ENCODE results near the gene MAGI1.

Gene MAGI1

DNA sequence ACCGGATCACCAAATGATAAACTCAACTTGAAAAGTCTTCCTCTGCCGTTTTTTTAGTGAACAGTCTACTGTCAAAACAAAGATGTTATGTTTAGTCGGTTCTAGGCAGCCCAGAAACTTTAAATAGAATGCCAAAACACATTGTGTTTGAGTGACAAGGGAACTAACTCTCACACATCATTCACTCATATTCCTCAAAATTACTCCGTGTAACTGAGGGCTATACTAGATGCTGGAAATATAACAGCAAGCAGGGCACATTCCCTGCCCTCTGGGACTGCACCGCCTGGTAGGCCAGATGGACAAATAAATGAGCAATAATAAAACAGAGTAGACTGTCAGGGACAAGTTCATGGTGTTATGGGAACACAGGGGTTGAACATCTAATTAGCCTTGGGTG lies 251.4 kb downstream of the MAGI1 start:
- DNase-seq = no peak

DNA sequence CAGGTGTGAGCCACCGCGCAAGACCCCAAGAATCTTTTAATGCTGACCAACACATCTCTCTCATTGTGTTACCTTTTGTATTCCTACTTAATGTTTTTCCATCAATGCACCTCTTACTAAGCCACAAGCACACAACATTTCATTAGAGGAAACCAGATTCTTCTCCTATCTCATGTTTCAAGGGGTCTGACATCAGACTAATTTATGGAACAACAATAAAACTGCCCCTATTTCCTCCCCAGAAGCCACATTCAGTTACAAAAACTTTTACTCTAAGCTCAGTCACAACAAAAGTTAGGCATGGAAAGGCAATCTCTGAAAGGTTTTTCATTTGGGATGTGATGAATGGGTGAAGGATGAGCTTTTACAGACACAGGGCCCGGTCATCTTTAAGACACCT lies 251.8 kb downstream of the MAGI1 start:
- DNase-seq = no peak

DNA sequence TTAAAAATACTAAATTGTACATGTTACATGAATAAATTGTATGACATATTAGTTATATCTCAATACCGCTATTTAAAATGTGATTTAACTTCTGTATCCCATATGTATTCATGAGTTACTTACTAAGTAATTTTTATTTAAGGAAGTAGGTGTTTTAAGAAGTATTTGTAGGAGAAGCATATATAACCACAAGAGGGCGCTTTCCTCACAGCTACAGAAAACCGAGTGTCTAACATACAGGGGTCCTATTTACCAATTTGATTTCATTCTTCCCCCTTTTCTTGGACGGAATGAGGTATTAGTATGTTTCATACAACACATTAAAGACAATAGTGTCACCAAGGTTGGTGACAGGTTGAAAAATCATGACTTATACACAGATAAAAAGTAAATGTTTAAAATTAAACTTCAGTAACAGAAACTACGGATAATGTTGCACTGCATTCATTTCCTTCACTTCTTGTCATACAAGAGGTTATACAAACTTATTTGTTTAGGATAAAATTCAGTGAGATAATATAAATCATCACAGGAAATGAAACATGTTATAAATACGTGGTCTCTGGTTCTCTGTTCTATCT lies 253.6 kb downstream of the MAGI1 start:
- peak in 1 of 5 experiments; percentile 24 for DNase-seq

DNA sequence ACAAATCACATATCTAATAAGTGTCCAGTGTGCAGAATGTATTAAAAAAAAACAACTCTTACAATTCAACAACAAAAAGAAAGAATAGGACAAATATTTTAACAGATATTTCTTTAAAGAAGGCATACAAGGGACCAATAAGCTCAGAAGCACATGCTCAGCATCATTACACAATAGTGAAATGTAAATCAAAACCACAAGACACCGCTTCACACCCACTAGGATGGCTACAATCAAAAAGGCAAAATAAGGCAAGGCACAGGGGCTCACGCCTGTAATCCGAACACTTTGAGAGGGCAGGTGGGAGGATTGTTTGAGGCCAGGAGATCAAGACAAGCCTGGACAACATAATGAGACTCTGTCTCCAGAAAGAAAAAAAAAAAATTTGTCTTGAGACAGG lies 255.6 kb downstream of the MAGI1 start:
- no peak for DNase-seq

DNA sequence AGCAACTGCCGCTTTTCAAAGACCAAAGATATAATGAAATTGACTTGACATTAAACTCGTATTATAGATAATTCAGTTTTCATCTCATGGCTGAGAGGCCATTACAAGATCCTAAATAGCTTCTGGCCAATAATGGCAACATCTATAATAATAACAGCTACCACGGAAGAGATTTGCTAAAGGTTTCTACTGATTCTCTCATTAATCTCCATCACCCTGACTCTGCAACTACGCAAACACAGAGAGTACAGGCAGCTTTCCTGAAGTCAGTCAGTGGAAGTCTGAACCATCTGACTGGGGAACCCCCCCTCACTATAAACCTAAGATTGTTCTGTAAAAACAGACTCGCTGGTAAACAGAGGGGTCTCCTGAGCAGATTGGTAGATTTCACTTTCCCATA lies 257.1 kb downstream of the MAGI1 start:
- no peak for DNase-seq

DNA sequence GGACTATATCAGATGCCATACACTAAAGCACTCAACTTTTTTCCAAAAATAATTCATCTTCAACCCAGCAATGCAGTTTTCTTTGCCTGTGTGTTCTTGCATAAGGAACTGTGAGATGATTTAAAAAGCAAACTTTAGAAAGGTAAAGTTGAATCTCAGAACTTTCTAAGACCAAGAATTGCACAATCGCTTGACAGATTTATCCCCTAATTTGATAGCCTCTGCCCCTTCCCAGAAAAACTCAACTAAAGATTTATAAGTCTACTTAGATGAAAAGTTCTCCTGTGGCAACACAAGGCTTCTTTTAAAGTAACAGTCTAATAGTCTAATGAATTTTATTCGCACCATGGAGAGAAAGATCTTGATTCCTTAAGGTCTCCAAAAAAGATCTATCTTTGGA lies 259.3 kb downstream of the MAGI1 start:
- DNase-seq = no peak

DNA sequence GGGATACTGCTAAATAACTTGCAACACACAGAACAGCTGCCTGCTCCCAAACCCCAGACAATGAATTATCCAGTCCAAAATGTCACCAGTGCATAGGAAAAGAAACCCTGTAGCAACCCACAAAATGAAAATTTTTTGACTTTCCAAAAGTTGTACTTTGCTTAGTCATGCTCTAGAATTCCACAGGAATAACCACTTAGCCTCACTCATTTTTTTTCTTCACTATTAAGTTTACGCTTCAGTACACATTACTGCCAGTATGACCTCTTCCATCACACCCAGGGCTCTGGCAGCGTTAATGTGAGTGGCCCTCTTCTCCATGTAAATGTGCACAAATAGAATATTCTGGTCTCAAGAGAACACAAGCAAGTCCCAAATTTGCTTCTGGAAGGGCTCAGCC lies 259.8 kb downstream of the MAGI1 start:
- DNase-seq = no peak

DNA sequence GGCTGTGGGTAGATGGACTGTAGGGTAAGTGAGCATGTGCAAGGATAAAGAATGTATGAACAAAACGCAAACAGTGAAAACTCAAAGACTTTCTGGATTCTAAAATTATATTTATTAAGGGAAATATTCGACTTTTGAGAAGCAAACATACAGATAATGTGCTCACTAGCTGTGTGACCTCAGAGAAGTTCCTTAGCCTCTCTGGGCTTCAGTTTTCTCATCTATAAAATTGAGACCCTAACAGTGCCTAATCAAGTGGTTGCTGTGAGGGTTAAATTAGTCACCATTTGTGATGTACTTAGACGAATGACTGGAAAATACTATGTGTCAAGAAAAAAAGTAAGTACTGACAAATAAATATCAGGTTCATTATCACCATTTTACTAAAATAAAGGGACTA lies 261.7 kb downstream of the MAGI1 start:
- DNase-seq = no peak

DNA sequence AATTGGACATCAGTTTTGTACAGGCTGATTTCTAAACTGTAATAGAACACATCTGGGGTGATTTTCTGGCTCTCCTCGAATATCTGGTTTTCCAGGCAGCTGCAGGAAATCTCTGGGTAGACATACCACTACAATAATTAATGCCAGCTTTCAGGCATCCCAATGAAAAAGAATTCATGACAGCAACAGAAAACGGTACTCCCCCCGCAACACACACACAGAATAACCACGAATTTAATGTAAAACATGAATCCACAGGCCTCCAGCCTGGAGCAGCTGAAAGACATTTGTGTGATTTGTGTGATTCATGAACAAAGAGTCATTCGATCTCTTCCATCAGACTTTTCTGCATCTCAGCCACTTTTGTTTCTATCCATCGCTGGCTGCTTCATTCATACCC lies 262.2 kb downstream of the MAGI1 start:
- DNase-seq = no peak

DNA sequence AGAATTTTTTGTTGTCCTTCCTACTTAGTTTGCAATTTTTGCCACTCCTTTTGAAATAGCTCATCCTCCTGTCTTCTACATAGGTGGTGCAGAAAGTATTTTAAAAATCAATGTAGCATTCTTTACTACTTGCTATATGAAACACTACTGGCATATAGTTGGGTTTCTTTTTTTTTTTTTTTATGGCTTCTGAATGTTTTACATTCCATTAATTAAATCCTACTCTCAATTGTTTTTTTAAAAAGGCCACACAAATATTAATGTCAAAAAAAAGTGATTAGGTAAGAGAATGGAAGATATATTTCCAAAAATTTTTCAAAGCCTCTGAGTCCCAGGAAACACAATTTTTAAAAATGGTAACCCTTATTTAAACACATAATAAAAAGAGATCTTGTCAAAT lies 262.6 kb downstream of the MAGI1 start:
- no peak for DNase-seq

DNA sequence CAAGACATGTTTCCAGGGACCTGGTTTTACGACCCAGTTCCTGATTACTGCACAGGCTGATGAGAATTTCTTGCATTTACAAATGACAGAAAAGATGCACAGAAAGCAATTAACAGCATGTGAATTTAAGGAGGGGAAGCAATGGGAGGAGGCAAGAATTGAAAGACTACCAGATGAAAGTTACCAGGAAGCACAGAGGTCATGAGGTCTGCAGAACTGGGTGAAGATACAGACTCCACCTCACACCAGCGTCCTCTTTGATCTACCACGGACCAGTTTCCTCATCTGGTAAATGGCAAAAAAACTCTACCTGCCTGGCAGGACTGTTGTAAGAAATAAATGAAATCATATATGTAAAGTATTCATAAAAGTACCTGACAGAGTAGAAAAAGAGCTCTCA lies 266.0 kb downstream of the MAGI1 start:
- no peak for DNase-seq

DNA sequence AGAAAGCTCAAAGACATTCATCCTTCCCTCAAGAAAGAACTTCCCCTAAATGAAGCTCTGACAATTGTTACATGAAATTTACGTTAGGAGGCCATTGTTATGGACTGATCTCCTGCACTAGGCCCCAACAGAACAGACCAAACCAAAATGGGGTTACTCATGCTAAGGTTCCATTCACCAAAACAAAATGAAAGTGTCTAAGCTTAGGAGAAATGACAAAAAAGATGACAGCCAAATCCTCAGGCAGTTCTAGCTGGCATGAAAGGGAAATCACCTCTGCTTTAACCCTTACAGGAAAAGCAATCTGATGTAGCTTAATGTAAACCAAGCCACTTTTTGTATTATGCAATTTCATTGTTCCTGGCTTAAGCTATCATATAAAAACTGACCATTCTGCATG lies 271.2 kb downstream of the MAGI1 start:
- DNase-seq = no peak

DNA sequence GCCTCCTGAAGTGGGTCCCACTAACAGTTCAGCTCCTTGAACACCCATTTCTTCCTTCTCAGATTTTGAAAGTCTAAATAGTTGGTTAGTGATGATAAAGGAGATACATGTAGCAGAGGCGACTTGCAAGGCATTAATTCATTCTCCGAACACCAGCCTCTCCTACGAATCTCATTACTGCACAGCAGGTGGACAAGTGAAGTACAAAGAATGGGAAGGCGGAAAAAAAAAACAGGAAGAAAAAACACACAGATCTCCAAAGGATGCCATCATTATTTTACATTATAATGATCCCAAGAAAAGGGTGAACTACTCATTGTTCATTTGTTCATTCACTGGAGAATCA lies 276.5 kb downstream of the MAGI1 start:
- no peak for DNase-seq

DNA sequence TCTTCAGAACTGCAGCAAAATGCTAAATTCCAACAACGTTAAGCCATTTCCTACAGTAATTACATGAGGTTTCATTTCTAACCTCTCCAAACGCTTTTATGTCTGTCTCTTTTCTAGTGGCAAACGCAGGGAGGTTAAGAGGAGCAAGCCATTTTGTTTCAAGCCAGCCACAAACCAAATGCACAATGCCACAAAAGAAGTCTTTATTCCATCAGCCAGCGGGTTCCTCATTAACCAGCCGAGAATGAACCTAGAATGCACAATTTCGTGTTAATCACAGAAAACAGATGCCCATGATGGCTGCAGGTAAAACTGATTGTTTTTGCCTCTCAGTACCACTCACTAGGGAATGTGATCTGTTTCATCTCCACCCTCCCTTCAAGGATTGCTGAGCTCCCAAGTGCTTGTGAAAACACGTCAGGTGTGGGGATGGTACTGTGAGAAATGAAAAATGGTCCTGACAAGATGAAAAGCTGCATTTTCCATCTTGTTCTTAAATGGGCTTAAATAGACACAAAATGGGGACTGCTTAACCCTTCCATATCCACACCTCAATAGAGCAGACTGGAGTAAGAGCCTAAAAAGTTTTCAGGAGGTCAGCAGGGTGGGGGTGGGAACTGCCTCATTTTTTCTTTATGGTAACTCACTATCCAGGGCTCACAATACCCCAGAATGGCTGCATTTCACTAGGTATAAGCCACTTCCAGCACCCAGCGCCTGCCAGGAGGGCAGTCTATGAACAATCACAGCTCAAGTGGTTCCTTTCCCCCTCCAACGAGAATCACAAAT lies 277.1 kb downstream of the MAGI1 start:
- no peak for DNase-seq

DNA sequence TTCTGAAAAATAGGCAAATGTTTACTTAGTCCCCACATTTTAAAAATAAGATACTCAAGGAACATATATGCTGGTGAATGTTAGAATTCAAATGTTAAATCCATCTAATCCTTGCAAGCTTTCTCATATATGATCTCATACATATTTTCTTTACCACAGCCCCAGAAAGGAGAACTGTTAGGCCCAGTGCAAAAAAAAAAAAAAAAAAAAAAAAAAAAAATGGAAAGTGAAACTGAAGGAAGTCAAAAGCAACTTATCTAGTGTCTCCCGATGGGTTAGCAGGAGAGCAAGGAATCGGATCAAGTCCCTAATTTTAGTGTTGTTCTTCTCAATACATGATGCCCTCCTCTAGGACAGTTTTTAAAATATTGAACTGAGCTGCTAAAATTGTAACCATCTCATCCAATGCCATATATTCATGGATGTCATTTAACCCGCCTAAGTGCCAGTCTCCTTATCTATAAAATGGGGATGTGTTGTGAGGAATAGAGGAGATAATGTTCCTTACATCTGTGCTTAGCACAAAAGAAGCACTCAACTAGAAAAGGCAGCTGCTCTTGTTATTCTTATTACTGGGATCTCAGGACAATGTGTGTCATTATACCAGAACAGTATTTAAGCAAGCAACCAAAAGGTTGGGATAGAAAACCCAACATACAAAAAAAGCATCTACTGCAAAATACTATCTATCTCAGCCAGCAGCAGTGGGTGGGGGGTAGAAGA lies 279.7 kb downstream of the MAGI1 start:
- DNase-seq = no peak

DNA sequence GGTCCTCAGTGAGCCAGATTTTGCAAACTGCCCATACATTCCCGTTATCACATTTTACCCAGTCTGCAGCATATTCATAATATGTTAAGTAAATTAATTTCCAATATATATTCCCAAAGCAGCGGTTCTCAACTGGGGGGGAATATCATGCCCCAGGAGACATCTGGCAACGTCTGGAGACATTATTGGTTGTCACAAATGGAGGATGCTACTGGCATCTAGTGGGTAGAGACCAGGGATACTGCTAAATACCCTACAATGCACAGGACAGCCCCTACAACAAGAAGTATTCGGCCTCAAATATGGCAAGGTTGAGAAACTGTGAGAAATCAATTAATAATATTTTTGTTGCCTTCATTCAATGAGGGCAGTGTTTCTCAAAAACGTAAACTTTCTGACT lies 280.3 kb downstream of the MAGI1 start:
- no peak for DNase-seq

DNA sequence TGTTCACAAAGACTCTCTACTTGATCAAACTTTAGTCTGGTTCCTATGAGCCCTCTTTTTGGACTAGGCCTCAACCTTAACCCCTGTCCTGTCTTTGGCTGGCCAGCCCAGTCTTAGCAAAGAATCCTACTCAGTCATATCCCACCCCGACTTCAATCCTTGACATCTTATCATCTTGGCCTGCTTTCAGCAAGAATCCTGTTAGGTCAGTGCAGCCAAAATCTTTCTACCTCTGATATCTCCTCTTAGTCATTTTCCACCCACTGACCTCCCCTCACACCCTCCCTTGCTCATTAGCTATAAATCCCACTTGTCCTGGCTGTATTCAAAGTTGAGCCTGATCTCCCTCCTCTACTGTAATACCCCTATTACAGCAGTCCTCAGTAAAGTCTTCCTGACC lies 286.1 kb downstream of the MAGI1 start:
- DNase-seq = no peak

DNA sequence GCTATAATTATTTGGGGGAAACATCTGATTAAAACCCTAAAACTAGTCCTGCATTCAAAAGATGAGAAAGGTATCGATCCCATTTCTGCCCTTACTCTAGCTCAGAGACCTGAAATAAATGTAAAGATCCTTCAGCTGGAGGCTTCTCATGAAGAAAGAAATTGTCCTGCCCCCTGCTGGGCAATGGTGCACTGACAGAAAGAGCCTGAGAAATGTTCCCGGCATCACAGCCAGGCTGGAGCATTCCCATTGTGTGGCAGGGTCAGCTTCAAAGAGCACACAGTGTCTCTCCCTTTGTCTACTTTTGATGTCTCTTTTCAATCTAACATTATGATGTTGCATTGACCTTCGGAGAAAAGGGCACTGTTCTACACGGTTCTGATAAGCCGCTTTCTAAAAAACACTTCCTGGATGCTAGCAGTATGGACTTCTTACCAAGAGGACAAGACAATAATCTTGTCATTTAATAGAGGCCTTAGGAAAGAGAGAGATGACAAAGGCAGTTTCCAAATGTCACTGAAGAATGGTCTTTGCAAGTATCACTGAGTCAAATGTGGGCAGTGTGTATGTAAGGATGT lies 287.5 kb downstream of the MAGI1 start:
- DNase-seq = peak in 1 of 5 experiments; percentile 2

DNA sequence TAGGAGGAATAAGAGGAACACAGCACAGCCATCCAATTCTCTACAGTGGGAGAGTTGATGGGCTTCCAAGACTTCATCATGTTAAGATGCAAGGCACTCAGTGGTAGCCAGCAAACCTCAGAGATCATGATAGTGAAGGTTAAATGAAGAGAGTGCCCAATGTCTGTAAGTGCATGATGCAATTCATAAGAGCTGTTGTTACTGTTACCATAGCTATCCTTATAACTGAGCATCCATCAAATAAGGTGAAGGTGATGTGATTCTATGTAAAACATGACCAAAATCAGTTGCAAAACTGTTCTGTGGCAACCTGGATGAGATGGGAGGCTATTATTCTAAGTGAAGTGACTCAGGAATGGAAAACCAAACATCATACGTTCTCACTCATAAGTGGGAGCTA lies 289.7 kb downstream of the MAGI1 start:
- no peak for DNase-seq

DNA sequence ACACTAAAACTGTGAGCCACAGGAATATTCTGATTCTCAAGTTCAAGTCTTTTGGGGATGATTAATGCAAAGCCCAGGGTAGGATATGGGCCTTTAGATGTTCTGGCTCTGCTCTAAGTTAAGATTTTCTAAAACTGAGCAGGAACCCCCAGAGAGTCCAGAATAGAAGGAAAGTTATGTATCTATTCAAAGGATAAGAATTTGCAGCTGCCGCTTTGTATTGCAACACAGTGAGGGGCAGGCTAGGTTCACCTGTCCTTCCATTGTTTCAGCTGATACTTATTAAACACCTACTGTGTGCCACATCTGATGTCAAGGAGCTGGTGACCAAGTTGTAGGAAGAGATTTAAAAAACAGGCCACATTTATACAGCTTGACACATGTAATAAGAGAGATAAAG lies 290.4 kb downstream of the MAGI1 start:
- no peak for DNase-seq

DNA sequence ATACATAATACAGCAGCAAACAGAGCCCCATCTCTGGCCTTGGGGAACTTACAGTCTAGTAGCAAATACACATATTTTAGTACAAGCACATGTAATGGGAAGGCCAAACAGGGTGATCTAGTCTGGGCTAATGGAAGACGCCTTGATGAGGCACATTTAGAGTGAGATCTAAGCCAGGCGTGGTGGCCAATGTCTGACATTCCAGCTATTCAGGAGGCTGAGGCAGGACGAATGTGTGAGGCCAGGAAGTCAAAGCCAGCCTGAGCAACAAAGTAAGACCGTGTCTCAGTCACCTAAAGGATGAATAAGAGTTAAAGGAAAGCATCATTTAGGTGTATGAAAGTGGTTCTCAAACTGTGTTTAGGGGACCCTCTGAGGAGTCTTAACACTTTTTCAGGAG lies 291.9 kb downstream of the MAGI1 start:
- DNase-seq = no peak

DNA sequence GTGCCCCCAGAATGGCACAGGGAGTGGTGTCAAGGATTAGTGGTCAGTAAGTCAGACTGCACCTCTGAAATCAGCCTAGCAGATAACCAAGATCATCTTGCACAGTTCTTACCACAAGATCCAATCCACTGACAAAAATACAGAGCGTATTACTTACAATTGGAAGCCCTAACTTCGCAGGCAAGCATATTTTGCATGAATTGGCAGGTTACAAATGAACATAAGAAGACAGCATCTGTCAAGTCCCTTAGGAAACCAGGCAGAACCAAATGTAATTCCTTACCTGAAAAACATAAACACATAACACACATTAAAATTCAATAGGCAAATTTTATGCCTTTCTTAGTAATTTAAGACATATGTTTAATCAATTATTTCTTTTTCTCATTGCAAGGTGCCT lies 293.4 kb downstream of the MAGI1 start:
- no peak for DNase-seq

DNA sequence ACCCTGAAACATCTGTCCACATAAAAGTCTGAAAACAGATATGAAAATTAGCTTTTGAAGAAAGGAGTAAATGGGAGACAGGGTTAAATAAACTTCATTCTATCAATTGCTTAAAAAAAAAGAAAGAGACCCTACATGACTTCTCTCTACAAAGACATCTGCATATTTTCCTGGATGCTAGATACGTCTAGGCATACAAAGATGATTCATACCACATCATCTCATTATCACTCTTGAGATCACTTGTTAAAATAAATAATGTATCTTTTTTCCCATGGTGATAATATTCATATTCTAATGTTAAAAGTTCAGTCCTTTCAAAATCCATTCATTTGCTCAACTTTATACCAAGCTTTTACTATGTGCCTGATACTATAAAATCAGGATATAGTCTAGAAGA lies 295.8 kb downstream of the MAGI1 start:
- DNase-seq = no peak

DNA sequence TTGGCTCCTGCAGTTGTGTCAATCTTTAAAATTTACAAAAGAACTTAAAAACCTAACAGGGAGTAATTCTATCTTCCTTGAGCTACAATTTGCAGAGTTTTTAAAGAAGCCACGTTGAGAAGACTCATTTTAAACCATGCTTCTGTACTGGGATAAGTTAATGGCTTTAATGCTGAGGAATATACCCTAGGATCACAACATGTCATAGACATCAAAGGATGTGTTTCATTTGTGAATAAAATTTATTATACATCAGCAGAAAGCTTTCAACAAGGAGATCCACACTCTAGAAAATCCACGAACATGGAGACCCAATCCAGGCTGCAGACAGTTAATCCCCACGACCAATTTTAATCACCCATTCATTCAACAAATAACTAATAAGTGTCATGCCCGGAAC lies 297.2 kb downstream of the MAGI1 start:
- no peak for DNase-seq

Data from T-helper 2 cell (primary cell).